AG10803 (cell line): Measurements from ENCODE around the gene FANCE.
A peak's percentile ranks its signal among the peaks of the same experiment; 100 is the strongest.

Experiments
- DNase-seq: peaks from one replicate; pipeline ENCODE4 v3.0.0; 2010; ENCODE audit warnings: low read depth
- H3K4me3 ChIP-seq: 2 replicates; pipeline ENCODE4 v1.5.1; 2011; ENCODE audit warnings: mild to moderate bottlenecking, low read length, control low read depth
- CTCF ChIP-seq: conservative IDR thresholded peaks from 2 replicates; pipeline ENCODE4 v1.5.1; 2011; ENCODE audit warnings: mild to moderate bottlenecking, low read length, control low read depth, inconsistent platforms

Gene FANCE

DNA sequence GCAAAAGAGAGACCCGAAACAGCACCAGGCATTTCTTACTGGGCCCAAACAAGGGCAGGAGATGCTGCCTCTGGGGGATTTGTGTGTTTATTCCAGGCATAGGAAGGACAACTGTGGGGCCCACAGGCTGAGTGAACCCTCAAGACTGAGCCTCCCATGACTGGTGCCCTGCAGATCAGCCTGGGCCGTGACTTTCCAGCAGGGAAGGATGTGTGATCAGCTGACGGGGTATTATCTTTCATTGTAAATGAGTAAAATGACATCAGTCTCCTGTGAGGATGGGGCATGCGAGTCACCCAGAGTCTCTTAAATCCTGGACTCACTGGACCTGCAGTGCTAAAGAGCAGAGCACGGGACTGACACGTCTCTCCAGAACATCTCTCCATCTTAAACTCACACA, 48.6 kb downstream of the FANCE start:
- no peak overlapping the region for H3K4me3 ChIP-seq
- no peak for TF ChIP-seq CTCF
- DNase-seq: peak; percentile 43

DNA sequence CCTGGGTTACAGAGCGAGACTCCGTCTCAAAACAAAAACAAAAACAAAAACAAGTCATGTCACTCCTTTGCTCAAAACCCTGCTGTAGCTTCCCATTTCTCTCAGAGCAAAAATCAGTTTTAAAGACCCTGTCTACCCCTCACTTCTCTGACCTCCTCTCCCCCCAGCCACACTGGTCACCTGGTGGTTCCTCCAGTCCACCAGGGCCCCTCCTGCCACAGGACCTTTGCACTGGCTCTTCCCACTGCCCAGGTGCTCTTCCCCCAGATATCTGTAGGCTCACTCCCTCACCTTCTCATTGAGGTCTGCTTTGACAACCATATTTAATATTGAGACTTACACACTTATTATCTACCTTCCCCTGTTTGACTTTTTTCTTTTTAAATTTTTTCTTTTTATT, 49.6 kb downstream of the FANCE start:
- no peak for TF ChIP-seq CTCF
- DNase-seq: no peak
- no peak overlapping the region for H3K4me3 ChIP-seq

DNA sequence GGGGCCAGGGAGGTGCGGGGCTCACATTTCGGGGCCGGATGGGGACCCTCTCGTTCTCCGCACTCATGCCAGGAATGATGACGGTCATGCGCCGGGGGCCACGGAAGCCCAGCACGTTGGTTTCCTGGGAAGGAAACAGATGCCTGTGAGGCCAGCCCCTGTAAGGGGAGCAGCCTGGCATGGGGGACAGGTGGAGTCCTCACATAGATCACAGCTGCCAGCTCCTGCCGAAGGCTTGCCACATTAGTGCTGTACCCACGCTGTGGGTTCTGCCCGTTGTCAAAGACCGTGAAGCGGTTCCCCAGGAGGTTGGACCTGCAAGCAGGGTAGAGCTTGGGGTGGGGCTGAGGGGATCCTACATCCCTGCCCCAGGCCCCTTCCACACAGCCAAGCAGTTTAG, 51.4 kb downstream of the FANCE start:
- no peak for DNase-seq
- no peak for TF ChIP-seq CTCF
- no peak overlapping the region for H3K4me3 ChIP-seq

- no peak for TF ChIP-seq CTCF
- DNase-seq: no peak
- no peak overlapping the region for H3K4me3 ChIP-seq
Measured at GRCh38 chr6:35505999-35506412, 53.9 kb downstream of the FANCE start.

- no peak for DNase-seq
- no peak for TF ChIP-seq CTCF
- no peak overlapping the region for H3K4me3 ChIP-seq
Measured at GRCh38 chr6:35506536-35506935, 54.4 kb downstream of the FANCE start.

GRCh38 chr6:35507221-35507620, 55.1 kb downstream of the FANCE start:
- no peak for DNase-seq
- no peak overlapping the region for H3K4me3 ChIP-seq
- no peak for TF ChIP-seq CTCF

GRCh38 chr6:35508027-35508426, 55.9 kb downstream of the FANCE start:
- H3K4me3 ChIP-seq: no peak overlapping the region
- TF ChIP-seq CTCF: no peak
- no peak for DNase-seq
